GM21723 (cell line): ENCODE measurements around the gene NTNG2.

Experiments
- ATAC-seq: cut with Tn5 transposase; IDR thresholded peaks from one replicate; pipeline ENCODE4 v1.9.1; 2021; ENCODE audit warnings: mild to moderate bottlenecking, moderate library complexity; ENCODE audit not compliant: unreplicated experiment

NTNG2 gene

GRCh38 chr9:132146039-132146438 is 15.8 kb upstream of the NTNG2 start:
- no peak for ATAC-seq

GRCh38 chr9:132146575-132146974 is 15.3 kb upstream of the NTNG2 start:
- no peak for ATAC-seq

GRCh38 chr9:132147331-132147730 is 14.5 kb upstream of the NTNG2 start:
- no peak for ATAC-seq

GRCh38 chr9:132147839-132148238 is 14.0 kb upstream of the NTNG2 start:
- ATAC-seq = no peak

GRCh38 chr9:132150256-132150655 is 11.6 kb upstream of the NTNG2 start:
- ATAC-seq = no peak

GRCh38 chr9:132151118-132151517 is 10.7 kb upstream of the NTNG2 start:
- no peak for ATAC-seq

- ATAC-seq = no peak
Observed at GRCh38 chr9:132152231-132152630, 9.6 kb upstream of the NTNG2 start.

GRCh38 chr9:132154863-132155567 is 6.8 kb upstream of the NTNG2 start:
- no peak for ATAC-seq

- no peak for ATAC-seq
Observed at GRCh38 chr9:132155568-132155895, 6.3 kb upstream of the NTNG2 start.

GRCh38 chr9:132156262-132156661 is 5.6 kb upstream of the NTNG2 start:
- ATAC-seq = no peak

- no peak for ATAC-seq
Observed at GRCh38 chr9:132157347-132158116, 4.3 kb upstream of the NTNG2 start.

- ATAC-seq = no peak
Observed at GRCh38 chr9:132160802-132161742, 786 bp upstream of the NTNG2 start.

GRCh38 chr9:132162764-132163456 is 1.1 kb downstream of the NTNG2 start:
- ATAC-seq = no peak

- no peak for ATAC-seq
Observed at GRCh38 chr9:132163457-132163875, 1.6 kb downstream of the NTNG2 start.

GRCh38 chr9:132163876-132164603 is 2.2 kb downstream of the NTNG2 start:
- no peak for ATAC-seq

- no peak for ATAC-seq
Observed at GRCh38 chr9:132164604-132165362, 2.9 kb downstream of the NTNG2 start.

GRCh38 chr9:132166599-132166998 is 4.7 kb downstream of the NTNG2 start:
- ATAC-seq = no peak

GRCh38 chr9:132167192-132167591 is 5.3 kb downstream of the NTNG2 start:
- ATAC-seq = no peak

- ATAC-seq = no peak
Observed at GRCh38 chr9:132168347-132168746, 6.5 kb downstream of the NTNG2 start.
